Right lobe of liver (tissue), 4 donors: Measurements from ENCODE around the gene UVSSA.
"Not testable (repeated sequence)": the region's sequence is repeated elsewhere in the genome, so short reads cannot be mapped to it uniquely, and the experiment has no call there.

Experiments used
- POLR2A ChIP-seq: fragments of 450-650 bp; IDR thresholded peaks from one replicate; pipeline ENCODE4 v1.6.1; 2017; ENCODE audit warnings: antibody characterized with exemption, mild to moderate bottlenecking
- TF ChIP-seq, protein P1 (sequence below), 4 donors: fragments of 200-600 bp in 3 of 4; fragments of 450-650 bp in 1 of 4; IDR thresholded peaks; one replicate each; pipeline versions ENCODE4 v1.5.1 to v1.8.0; 2016 to 2022; ENCODE audit warnings: antibody characterized with exemption in 4 of 4, mild to moderate bottlenecking in 2 of 4
- donor health status: DM: no; HTN: no; CAD: no.
- donor health status: DM: no; HTN: no; CAD: no.
- donor health status: DM: no; HTN: yes; CAD: no.

DNA sequence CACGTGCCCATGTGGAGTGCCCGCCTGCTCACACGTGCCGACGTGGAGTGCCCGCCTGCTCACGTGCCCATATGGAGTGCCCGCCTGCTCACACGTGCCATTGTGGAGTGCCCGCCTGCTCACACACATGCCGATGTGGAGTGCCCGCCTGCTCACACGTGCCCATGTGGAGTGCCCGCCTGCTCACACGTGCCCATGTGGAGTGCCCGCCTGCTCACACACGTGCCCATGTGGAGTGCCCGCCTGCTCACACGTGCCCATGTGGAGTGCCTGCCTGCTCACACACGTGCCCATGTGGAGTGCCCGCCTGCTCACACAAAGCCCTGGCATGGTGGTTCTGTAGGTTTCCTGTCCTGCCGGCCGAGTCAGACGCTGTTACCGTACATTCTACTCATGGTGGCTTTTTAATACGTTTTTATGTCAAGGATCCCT is 48.4 kb downstream of the UVSSA start:
- TF ChIP-seq, protein P1, sequence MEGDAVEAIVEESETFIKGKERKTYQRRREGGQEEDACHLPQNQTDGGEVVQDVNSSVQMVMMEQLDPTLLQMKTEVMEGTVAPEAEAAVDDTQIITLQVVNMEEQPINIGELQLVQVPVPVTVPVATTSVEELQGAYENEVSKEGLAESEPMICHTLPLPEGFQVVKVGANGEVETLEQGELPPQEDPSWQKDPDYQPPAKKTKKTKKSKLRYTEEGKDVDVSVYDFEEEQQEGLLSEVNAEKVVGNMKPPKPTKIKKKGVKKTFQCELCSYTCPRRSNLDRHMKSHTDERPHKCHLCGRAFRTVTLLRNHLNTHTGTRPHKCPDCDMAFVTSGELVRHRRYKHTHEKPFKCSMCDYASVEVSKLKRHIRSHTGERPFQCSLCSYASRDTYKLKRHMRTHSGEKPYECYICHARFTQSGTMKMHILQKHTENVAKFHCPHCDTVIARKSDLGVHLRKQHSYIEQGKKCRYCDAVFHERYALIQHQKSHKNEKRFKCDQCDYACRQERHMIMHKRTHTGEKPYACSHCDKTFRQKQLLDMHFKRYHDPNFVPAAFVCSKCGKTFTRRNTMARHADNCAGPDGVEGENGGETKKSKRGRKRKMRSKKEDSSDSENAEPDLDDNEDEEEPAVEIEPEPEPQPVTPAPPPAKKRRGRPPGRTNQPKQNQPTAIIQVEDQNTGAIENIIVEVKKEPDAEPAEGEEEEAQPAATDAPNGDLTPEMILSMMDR (IDR thresholded peaks at IDR 0.05): not testable (repeated sequence)
- TF ChIP-seq POLR2A: not testable (repeated sequence)
